Stimulated activated CD8-positive, alpha-beta memory T cell treated with anti-CD3 and anti-CD28 coated beads, Interleukin-7, amount 100 ng/mL, for 48 hours (primary cell): ENCODE measurements around the gene ARF5.
A peak's percentile ranks its signal among the peaks of the same experiment; 100 is the strongest.

Experiments
- DNase-seq, 2 donors: peaks; one replicate each; pipeline ENCODE4 v3.0.0-alpha.2; 2020; ENCODE audit warnings: low read depth in 1 of 2; ENCODE audit errors: extremely low read depth in 1 of 2

Gene ARF5

DNA sequence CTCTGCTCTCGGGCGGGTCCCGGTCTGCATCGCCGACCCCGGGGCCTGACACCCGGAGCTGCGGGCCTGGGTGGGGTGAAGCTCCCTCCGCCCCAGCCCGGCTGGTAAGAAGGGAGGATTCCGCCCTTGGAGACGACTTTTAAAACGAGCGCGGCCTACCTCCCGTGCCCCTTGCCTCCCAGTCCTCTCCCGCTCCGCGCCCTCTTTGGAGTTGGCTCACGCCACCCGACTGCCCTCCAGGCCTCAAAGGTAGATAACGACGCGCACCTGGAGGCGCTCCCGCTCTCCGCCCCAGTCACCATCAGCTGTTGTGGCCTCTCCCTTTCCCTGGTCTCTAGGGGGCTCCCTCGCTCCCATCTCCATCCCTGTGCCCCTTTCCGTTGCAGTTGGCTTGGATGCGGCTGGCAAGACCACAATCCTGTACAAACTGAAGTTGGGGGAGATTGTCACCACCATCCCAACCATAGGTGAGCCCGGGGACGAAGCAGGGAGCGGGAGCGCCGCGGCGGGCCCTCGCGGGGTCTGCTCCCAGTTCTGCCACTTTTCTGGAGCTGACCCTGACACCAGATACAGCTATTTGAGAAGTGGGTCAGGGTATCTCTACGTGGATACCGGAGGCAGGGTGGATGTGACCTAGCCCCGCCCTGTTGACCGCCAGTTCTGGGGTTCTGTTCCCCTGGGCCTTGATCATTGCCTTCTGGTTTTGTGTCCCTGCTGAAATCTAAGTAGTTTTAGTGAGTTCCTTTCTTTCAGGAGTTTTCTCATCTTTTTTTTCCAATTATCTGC, 679 bp downstream of the ARF5 start:
- no peak for DNase-seq

DNA sequence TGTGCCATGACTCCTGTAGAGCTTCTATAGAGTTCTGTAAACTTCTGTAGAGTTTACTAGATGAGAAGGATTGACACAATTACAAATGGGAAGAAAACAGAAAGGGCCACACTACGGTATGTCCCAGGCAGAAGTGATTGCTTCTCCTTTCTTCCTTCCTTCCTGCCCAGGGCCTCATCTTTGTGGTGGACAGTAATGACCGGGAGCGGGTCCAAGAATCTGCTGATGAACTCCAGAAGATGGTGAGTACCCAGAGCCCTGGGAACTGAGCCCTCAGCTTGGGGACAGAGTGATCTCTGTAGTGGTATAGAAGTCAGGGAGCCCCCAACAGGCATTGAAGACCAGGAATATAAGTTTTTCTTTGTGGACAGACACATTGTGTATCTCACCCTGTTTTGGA, 1.7 kb downstream of the ARF5 start:
- DNase-seq: no peak

DNA sequence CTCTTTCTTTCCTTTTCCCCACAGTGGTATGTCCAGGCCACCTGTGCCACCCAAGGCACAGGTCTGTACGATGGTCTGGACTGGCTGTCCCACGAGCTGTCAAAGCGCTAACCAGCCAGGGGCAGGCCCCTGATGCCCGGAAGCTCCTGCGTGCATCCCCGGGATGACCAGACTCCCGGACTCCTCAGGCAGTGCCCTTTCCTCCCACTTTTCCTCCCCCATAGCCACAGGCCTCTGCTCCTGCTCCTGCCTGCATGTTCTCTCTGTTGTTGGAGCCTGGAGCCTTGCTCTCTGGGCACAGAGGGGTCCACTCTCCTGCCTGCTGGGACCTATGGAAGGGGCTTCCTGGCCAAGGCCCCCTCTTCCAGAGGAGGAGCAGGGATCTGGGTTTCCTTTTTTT, 3.0 kb downstream of the ARF5 start:
- no peak for DNase-seq

DNA sequence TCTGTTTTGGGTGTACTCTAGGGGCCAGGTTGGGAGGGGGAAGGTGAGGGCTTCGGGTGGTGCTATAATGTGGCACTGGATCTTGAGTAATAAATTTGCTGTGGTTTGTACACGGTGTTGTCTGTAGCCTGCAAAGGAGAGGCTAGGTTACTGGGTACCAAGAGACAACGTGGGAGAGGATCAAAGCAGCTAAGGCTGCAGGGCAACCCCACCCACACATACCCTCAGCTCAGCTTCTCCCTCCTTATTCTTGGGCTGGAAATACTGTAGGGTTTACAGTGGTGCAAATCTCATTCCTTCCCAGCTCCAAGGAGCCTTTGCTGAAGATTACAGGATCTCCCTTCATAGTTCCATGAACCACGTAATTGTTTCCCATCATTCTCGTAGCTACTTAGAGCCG, 3.4 kb downstream of the ARF5 start:
- DNase-seq: no peak

DNA sequence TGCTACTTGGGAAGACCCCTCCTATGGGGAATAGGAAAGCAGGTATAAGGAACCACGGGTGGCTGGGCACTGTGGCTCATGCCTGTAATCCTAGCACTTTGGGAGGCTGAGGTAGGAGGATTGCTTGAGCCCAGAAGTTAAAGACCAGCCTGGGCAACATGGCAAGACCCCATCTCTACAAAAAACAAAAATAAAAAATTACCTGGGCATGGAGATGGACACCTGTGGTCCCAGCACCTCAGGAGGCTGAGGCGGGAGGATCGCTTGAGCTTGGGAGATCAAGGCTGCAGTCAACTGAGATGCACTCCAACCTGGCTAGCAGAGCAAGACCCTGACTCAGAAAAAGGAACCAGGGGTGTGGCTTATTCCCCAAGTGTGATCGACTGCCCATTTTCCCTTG, 4.3 kb downstream of the ARF5 start:
- no peak for DNase-seq

DNA sequence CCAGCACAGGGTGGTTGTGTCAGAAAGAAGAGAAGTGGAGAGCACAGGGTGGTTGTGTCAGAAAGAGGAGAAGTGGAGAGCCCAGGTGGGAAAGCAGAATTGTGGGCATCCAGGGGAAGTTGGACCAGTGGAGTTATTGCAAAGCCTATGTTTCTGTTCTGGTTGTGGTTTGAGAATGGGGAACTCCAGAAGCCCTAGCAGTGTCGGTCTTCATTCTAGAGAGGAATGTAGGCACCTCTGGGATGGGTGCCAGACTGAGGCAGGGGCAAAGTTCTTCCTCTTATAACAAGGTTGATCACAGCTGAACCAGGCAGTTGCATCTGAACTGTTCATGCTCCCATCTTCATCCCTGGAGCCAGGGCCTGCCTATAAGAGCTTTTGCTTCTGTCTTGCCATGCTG, 6.3 kb downstream of the ARF5 start:
- no peak for DNase-seq

DNA sequence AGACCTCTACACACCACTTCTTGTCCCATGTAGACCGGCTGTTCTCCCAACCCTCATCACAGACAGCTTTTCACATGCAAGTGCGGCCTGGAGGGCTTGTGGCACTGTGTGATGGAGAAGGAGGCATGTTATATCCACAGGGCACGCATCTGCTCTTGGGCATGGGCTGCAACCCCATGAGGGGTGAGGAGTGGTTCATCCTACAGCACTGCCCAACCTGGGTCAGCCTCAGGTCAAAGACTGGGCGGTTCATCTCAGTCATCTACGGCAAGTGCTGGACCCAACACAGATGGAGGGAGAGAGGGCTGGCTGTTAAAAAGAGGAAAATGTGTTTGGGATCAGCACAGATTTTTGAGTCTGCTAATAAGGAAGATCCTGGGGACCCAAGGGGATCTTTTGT, 7.5 kb downstream of the ARF5 start:
- no peak for DNase-seq

DNA sequence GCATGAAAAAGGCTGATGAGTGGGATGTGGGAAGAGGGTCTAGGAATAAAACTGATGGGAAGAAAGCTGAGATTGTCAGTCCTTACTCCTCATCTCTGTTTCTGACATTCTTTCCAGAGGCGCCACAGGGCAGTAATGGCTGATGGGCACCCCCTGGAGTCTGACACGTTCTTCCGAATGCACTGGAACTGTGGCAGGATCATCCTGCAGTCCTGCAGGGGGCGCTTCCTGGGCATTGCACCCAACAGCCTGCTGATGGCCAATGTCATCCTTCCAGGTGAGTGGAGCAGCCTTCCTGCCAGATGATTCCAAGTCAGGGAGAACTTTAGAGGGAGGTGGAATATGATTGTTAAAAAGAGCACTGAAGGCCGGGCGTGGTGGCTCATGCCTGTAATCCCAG, 10.1 kb downstream of the ARF5 start:
- DNase-seq: no peak

DNA sequence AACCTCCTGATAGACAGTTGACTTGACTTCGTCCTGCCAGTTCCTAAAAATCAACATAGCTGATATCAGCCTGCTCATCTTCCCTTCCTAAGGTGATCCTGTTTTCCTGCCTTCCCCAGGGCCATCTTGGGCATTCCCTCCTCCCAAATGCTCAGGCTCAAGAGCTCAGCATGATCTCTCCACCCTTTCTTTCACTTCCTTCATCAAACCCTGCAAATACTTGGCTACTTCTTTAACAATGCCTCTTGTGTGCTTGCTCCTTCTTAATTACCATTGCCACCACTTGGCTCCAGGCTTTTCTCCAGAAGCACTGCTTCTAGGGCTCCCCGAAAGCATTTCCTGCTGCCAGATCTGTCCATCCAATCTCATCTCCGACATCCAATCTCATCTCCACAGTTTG, 12.7 kb downstream of the ARF5 start:
- no peak for DNase-seq

DNA sequence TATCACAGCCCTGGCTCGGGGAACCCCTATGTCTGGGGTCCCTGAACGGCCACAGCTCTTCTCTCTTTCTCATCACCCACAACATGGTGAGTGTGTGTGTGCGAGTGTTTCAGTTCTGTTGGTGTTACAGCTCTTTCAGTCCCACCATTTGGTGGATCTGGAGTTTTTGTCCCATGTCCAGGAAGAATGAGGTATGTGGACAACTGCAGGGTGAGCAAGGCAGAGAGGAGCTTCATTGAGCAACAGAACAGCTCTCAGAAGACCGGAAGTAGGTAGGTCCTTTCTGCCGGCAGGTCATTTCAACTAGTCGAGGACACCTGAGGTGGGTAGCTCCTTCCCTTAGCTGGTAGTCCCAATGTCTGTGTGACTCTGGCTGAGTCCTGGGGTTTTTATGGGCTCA, 20.2 kb downstream of the ARF5 start:
- DNase-seq: no peak

DNA sequence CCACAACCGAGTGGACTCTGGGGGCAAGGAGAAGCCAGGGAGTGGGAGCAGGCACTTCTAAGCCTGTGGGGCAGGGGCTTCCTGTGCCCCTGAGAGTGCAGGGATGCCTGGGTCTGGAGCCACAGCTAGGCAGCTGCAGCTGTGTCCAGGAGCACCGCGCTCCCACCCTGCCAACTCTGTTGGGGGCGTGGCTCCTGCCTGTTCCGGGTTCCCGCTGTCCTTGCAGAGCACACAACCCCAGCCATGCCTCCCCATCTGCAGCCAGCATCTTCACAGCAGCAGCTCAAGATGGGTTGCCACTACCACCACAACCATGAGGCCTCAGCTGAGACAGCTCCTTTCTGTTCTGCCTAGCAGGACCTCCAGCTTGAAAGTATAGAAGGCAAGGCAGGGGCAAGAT, 21.1 kb downstream of the ARF5 start:
- no peak for DNase-seq

DNA sequence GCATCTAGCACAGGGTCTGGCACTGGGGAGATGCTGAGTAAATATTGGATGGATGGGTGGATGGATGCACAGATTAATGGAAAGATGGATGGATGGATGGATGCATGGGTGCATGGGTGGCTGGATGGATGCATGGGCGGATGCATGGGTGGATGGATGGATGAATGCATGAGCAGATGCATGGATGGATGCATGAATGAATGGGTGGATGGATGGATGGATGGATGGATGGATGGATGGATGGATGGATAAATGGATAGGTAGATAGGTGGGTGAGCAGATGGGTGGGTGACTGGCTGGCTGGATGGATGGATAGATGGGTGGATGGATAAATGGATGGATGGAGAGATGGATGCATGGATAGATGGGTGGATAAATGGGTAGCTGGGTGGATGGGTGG, 24.1 kb downstream of the ARF5 start:
- DNase-seq: no peak

DNA sequence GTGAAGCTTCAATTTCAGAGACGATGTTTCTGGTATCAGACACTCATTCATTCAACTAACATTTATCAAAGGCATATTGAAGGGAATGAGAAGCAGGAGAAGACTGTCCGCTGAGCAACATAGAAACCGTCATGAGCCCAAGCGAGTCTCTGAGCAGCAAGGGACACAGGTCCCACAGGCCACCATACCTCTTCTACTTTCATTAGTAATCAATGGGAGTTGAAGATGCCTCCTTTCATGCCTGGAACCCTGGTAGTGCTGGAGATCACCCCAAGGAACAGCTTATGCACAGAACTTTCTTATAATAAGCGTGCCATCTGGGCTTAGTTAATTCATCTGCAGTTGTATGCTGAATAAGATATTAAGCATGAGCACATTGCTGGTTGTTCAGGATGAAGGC, 28.5 kb downstream of the ARF5 start:
- no peak for DNase-seq

DNA sequence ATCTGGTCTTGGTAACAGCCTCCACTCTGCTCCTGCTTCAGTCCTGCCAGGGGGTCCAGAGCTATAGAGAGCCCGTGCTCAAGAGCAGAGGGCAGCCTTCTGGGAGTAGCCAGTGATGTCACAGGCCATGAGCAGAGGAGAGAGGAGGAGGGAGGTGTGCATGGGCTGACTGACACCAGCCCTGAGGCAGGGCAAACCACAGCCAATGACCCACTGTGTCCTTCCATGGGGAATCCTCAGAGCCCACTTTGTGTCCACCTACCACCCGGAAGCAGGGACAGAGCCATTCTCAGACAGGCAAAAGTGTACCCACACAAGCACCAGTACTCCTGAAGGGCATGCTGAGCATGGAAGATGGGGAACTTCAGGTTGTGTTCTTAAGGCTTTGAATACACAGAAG, 29.8 kb downstream of the ARF5 start, which contains the start of gene PAX4:
PAX4 (minus strand) TSS at position 101 of the 400 bp plus-strand sequence. CDS start 2,214 bp downstream, outside the sequence.
- DNase-seq: no peak

DNA sequence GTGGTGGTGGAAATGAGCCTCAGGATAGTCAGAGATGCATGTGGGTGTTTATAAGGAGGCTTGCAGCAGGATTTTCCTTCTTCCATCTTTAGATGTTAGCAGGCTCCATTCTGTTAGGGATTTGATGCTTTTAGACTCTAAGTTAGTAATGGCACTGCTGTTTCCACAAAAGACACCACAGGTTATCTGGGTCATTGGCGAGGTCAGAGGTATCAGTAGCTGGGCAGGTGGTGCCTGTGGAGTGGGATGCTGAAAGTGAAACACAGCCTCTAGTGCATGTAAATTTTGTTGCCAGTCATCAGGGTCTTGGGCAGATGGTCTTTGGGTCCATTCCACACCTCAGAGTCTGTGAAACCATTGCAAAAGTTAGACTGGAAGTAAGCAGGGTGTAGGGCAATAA, 30.6 kb downstream of the ARF5 start:
- DNase-seq: no peak

DNA sequence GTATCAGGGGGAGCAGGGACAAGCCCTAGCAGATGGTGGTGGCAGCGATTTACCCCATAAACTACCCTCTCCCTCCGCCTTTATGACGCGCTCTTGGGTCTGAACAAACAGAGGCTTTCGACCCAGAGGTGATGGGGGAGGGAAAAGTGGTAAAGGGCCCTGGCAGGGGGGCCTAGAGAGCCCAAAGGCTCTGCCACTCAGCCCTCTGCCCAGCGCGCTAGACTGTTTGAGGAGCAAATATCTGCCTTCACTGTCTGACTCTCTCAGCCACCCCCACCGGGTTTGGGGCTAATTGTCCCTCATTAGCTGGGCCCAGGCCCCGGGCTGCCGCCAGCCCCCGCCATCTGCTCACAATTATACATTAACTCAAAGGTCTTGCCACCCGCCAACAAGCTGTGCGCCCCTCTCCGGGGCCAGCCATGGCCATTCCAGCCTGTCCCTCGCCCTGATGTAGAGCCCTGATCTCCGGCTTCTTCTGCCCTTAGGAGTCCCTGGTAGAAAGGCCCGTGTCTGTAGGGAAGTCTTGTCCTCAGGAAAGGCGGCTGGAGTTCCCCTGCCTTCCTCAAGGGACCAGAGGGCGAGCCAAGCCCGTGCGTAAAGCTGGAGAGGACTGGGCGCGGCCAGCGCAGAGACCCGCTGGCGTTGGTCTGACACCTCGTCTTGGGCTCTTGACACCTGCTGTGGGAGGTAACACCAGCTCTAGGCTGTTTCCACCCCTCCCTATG, 31.6 kb downstream of the ARF5 start:
- no peak for DNase-seq

DNA sequence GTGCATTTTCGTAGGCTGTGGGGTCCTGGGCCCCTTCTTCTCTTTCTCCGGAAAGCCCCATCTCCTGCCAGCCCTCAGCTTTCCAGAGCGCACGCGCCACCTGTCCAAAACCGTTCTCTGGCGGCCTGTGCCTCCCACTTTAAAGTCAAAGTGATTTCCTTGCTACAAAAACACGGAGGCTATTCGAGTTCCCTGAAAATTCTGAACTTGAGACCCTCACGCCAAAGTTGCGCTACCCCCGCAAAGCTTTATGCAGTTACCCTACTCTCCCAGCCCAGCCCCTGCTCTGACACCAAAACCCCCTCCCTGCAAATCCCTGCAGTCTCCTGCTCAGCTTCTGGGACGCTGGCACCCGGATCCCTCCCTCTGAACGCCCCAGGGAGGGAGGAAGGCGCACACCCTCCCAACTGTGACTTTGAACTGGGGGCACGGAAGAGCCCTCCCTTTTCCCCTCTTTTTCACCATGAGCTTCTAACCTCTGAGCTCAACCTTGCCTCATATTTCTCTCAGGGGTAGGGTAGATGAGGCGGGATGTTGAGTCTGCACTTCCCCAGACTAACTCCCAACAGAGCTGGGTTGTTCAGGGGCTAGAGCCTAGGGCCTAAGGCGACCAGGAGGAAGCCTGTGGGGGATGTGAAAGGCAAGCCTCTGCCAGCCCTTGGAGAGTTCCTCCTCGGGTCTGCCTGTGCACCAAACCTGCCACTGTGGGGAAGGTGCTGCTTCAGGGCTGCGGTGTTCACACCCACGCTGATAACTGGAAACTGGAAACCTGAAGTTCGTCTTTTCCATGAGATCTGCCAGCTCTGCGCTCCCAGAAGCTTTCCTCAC, 32.4 kb downstream of the ARF5 start:
- DNase-seq: no peak

DNA sequence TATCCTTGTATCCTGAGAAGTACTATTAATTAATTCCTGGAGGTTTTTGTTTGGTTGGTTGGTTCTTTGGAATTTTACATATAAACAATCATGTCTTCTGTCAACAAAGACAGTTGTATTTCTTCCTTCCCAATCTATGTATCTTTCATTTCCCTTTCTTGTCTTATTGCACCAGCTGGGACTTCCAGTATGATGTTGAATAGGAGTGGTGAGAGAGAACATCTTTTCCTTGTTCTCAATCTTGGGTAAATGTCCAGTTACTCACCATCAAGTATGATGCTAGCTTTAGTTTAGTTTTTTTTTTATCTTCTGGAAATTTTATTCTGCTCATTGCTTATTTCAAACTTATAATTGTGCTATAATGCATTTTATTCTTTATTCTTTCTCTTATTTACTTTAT, 37.1 kb downstream of the ARF5 start:
- no peak for DNase-seq

DNA sequence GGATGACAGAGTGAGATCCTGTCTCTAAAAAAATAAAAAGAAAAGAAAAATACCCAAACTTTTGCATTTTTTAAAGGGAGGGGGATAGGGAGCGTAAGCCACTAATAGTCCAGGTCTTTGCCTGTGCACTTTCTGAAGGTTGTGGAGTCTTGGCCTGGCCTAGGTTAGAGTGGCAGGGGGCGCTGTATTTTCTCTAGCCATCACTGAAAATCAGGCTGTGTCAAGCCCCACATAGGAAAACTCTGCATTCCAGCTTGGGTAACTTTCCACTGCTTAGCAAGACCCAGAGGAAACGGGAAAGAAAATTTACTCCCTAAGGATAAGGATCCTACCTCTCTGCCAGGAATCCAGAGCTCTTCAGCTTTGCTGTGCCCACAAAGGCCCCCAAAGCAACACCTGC, 40.2 kb downstream of the ARF5 start:
- DNase-seq: no peak

DNA sequence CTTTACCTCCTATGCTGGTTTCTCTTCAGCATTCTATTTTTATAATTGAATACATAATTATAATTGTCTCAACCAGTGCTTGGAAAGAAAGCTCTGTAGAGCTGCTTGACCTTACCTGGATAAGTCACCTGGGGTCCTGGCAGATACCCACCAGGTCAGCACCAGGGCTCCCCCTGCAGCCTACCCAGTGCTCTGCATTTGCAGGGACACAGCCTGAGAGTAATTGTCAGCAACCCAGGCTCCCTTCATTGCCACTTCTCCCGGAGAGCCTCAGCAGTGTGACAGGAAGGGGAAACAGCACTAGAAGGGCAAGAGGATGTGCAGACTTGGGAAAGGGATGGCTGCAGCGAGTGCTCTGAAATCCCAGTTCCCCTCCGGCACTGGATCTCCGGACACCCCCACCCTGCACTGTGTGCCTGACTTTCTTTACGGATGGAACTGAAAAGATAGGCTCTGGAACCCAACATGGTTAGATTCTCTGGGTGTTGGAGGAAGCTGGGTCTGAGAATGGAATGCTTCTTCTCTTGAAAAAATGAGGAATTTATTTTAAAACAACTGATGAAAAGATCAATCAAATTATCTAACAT, 41.1 kb downstream of the ARF5 start:
- peak in 1 of 2 donors; percentile 9 for DNase-seq

DNA sequence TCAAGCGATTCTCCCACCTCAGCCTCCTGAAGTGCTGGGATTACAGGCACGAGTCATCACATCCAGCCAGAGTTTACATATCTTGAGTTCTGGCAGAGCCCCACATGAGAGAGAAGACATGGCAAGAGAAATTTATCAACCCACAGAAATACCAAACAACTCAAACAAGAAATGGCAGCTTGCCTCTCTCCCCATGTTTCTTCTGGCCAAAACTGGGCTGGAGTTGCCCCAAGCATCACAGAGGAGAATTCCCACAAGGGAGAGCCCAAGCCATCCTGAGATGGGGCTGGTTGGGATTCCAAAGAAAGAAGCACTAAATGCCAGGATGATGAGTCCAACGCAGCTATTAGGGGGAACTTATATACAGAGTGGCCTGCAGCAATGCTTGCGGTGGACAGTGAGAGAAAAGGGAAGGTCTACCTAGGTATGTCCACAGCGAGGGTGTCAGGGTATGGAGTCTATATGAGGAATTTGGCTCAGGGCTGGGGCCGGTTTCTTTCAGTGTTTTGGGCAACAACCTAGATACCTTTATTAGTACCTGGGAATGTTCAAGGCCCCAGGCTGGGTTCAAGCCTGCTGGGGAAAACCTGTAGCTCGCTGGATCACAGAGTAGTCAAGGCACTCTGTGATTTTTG, 44.2 kb downstream of the ARF5 start:
- no peak for DNase-seq
